OCI-LY7 (cell line): ENCODE measurements around the gene TXNDC17. TPM values are rescaled to one million over a fixed set of nuclear protein-coding genes. Genes with fewer than 3 reads are reported as not detected.

Source experiments
- BruUV-seq: library from RNA; stranded (reverse); fragments of 400-500 nt; replicated peaks from 2 replicates; lab custom pipeline; 2021; lab: Mats Ljungman, UMichigan
- CTCF ChIA-PET: fragments of 300-600 bp; sonication (Branson Sonifier 250); formaldehyde crosslinking; loops from one replicate; lab custom pipeline; 2022; ENCODE audit warnings: antibody characterized with exemption; ENCODE audit not compliant: unreplicated experiment; lab: Charles Lee
- POLR2A ChIA-PET: fragments of 300-600 bp; sonication (Branson Sonifier 250); formaldehyde crosslinking; loops from one replicate; lab custom pipeline; 2022; ENCODE audit warnings: antibody characterized with exemption; lab: Charles Lee
- DNase-seq: peaks from one replicate; pipeline ENCODE4 v3.0.0-alpha.2; 2015; ENCODE audit warnings: low spot score
- H2AFZ ChIP-seq: fragments of 200-600 bp; sonication (generic), shearing (Covaris generic); 2 replicates; pipeline ENCODE4 v1.6.1; 2014; ENCODE audit warnings: mild to moderate bottlenecking, antibody characterized with exemption, low read length, moderate library complexity
- H3K27ac ChIP-seq: fragments of 200-600 bp; sonication (generic); 2 replicates; pipeline ENCODE4 v1.5.1; 2014; ENCODE audit warnings: mixed run types, low read depth, mild to moderate bottlenecking, moderate library complexity, low read length, inconsistent platforms; ENCODE audit not compliant: poor library complexity, severe bottlenecking
- H3K36me3 ChIP-seq: fragments of 200-600 bp; sonication (generic); 2 replicates; pipeline ENCODE4 v1.6.1; 2014; ENCODE audit warnings: mild to moderate bottlenecking, antibody characterized with exemption, low read length, moderate library complexity, mixed read lengths; ENCODE audit not compliant: insufficient read depth
- H3K4me1 ChIP-seq: fragments of 200-600 bp; sonication (generic); 2 replicates; pipeline ENCODE4 v1.5.1; 2014; ENCODE audit warnings: mild to moderate bottlenecking, low read length; ENCODE audit not compliant: insufficient read depth, poor library complexity, severe bottlenecking
- H3K4me2 ChIP-seq: fragments of 200-600 bp; sonication (generic); 2 replicates; pipeline ENCODE4 v1.6.1; 2014; ENCODE audit warnings: mild to moderate bottlenecking, low read length
- H3K4me3 ChIP-seq: fragments of 200-600 bp; sonication (generic); 2 replicates; pipeline ENCODE4 v1.5.1; 2014; ENCODE audit warnings: mild to moderate bottlenecking, low read depth, low read length; ENCODE audit not compliant: poor library complexity, severe bottlenecking
- H3K79me2 ChIP-seq: fragments of 200-600 bp; sonication (generic); 2 replicates; pipeline ENCODE4 v1.6.1; 2016; ENCODE audit warnings: low read depth, mild to moderate bottlenecking, low read length, moderate library complexity, mixed read lengths; ENCODE audit not compliant: insufficient read depth
- H3K9me2 ChIP-seq: fragments of 200-600 bp; sonication (generic); 2 replicates; pipeline ENCODE4 v1.6.1; 2016; ENCODE audit warnings: mild to moderate bottlenecking, low read length, mixed read lengths; ENCODE audit not compliant: insufficient read depth
- H3K9me3 ChIP-seq: fragments of 200-600 bp; sonication (generic); 2 replicates; pipeline ENCODE4 v1.6.1; 2014; ENCODE audit warnings: mild to moderate bottlenecking, mixed run types, low read length, mixed read lengths
- H4K20me1 ChIP-seq: fragments of 200-600 bp; sonication (generic); 2 replicates; pipeline ENCODE4 v1.6.1; 2014; ENCODE audit warnings: mild to moderate bottlenecking, antibody characterized with exemption, low read length, moderate library complexity, mixed read lengths; ENCODE audit not compliant: insufficient read depth
- EZH2phosphoT487 ChIP-seq: fragments of 200-600 bp; sonication (generic); IDR thresholded peaks from 2 replicates; pipeline ENCODE4 v1.6.1; 2018; ENCODE audit warnings: low read depth, borderline replicate concordance, mild to moderate bottlenecking, mixed run types, antibody characterized with exemption, low read length, moderate library complexity, mixed read lengths
- intact Hi-C: fragments of 100-400 bp; cut with micrococcal nuclease; formaldehyde crosslinking; loops from one replicate; pipeline ENCODE4 v1.10.0; 2022; ENCODE audit not compliant: unreplicated experiment
- total RNA-seq, 2 experiments: library from RNA; depleted of rRNA in 1 of 2; stranded (reverse); fragments of >200 nt in 1 of 2; shearing (Covaris generic) in 1 of 2; gene quantifications; 2 replicates each; pipeline ENCODE4 v1.2.3, GENCODE V29; 2014 to 2022
- TF ChIP-seq, protein P1 (sequence below): fragments of 200-600 bp; sonication (generic); conservative IDR thresholded peaks from 2 replicates; pipeline ENCODE4 v1.5.1; 2014; ENCODE audit warnings: mild to moderate bottlenecking, antibody characterized with exemption, low read length, moderate library complexity, mixed read lengths

Gene TXNDC17
- total RNA-seq, 2 experiments from 2014 or later: 63.7 to 81.4 TPM

DNA sequence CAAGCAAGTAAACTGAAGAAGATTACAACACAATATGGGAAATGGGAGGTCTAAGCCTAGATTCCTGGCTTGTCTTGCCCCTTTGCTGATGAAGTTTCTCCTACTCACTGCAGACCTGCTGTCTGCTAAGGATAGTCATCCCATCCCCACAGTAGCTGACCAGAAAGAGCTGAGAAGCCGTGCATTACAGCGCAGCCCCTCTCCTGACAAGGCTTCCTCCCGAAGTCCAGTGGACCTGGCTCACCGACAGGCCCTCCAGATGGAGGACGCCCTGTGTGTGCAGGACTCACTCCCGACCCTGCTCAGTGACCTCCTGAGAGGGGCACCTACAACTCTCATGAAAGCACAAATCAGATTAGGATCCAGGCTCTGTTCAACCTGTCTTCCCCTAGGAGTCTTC, 35.7 kb upstream of the TXNDC17 start:
- H3K4me2 ChIP-seq: no peak overlapping the region
- peaks cover 93% of the 10 kb centered on the region for H3K36me3 ChIP-seq
- H3K9me3 ChIP-seq: no peaks in the 10 kb centered on the region
- no peak overlapping the region for H3K27ac ChIP-seq
- H3K79me2 ChIP-seq: no peaks in the 10 kb centered on the region
- no TSS peak for BruUV-seq
- no peak for DNase-seq
- H3K9me2 ChIP-seq: no peaks in the 10 kb centered on the region
- H2AFZ ChIP-seq: no peak overlapping the region
- no peak overlapping the region for H3K4me3 ChIP-seq
- TF ChIP-seq EZH2phosphoT487: no peak
- TF ChIP-seq, protein P1, sequence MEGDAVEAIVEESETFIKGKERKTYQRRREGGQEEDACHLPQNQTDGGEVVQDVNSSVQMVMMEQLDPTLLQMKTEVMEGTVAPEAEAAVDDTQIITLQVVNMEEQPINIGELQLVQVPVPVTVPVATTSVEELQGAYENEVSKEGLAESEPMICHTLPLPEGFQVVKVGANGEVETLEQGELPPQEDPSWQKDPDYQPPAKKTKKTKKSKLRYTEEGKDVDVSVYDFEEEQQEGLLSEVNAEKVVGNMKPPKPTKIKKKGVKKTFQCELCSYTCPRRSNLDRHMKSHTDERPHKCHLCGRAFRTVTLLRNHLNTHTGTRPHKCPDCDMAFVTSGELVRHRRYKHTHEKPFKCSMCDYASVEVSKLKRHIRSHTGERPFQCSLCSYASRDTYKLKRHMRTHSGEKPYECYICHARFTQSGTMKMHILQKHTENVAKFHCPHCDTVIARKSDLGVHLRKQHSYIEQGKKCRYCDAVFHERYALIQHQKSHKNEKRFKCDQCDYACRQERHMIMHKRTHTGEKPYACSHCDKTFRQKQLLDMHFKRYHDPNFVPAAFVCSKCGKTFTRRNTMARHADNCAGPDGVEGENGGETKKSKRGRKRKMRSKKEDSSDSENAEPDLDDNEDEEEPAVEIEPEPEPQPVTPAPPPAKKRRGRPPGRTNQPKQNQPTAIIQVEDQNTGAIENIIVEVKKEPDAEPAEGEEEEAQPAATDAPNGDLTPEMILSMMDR: no peak
- peaks cover under 1% of the 10 kb centered on the region for H3K4me1 ChIP-seq
- intact Hi-C loops: no loop called here
- H4K20me1 ChIP-seq: no peaks in the 10 kb centered on the region
- CTCF ChIA-PET: no interaction called here
- POLR2A ChIA-PET: no interaction called here

DNA sequence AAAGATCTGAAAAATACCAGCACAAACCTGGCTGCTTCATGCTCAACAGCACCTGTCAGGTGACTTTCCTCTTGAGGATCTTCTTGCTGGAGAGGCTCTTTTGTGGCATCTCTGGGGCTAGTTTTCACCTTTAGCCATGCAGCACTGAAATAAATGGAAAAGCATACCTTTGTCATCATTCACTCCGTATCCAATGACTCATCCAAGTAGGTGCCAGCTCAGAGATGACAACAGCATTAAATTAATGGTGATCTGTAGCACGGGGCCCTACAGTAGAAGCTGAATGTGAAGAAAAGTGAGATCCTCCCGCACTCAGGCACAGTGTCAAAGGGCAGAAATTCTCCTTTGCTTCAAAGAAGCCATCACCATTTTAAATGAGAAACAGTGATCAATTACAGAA, 32.5 kb upstream of the TXNDC17 start:
- ChIA-PET POLR2A (interaction anchor here (1.2 kb wide), 1 partner anchor 9 kb away, joined by 4 read pairs; no protein-coding TSS in a partner anchor), CTCF (interaction anchor here (1.4 kb wide), 1 partner anchor 8 kb away, joined by 4 read pairs; no protein-coding TSS in a partner anchor)
- Histone ChIP-seq H3K4me2 (no peak overlapping the region), H3K4me1 (no peaks in the 10 kb centered on the region), H3K79me2 (no peaks in the 10 kb centered on the region), H2AFZ (no peak overlapping the region), H3K9me2 (no peaks in the 10 kb centered on the region), H3K36me3 (peaks cover 81% of the 10 kb centered on the region), H3K4me3 (no peak overlapping the region), H3K9me3 (no peaks in the 10 kb centered on the region), H3K27ac (no peak overlapping the region), H4K20me1 (no peaks in the 10 kb centered on the region)
- BruUV-seq: no TSS peak
- TF ChIP-seq, protein P1: no peak
- TF ChIP-seq EZH2phosphoT487: no peak
- DNase-seq: no peak
- intact Hi-C loops: no loop called here

DNA sequence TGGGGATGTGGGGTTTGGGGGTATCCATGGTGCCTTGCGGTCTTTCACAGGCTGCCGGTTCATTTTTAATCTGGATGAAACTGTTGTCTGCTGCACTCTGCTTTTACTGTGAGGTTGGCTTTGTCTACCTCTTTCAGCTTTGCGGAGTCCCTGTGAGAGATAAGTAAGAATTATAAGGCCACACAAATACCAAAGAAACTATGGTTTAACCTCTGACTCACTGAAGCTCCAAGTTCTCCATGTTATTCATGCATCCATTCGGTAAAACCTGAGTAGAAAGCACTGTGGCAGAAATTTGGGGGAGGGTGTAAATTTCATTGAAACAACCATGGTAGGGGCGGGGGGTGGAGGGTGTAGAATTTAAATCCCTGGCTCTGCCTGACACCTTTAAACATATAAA, 30.8 kb upstream of the TXNDC17 start:
- POLR2A ChIA-PET: no interaction called here
- Histone ChIP-seq H3K27ac (no peak overlapping the region), H3K4me3 (no peak overlapping the region), H3K9me2 (no peaks in the 10 kb centered on the region), H2AFZ (no peak overlapping the region), H3K36me3 (peaks cover 78% of the 10 kb centered on the region), H3K9me3 (no peaks in the 10 kb centered on the region), H3K4me2 (no peak overlapping the region), H3K4me1 (no peaks in the 10 kb centered on the region), H4K20me1 (no peaks in the 10 kb centered on the region), H3K79me2 (no peaks in the 10 kb centered on the region)
- BruUV-seq: no TSS peak
- no peak for TF ChIP-seq EZH2phosphoT487
- TF ChIP-seq, protein P1: no peak
- no peak for DNase-seq
- intact Hi-C loops: no loop called here
- CTCF ChIA-PET: no interaction called here
